GM19035 (cell line): ENCODE measurements around the gene CASP10.

Experiments
- ATAC-seq: cut with Tn5 transposase; IDR thresholded peaks from one replicate; pipeline ENCODE4 v1.9.1; 2021; ENCODE audit not compliant: unreplicated experiment

CASP10 gene

GRCh38 chr2:201257381-201257955 is 74.5 kb downstream of the CASP10 start:
- peak; percentile 47 for ATAC-seq

GRCh38 chr2:201257956-201258665 is 75.2 kb downstream of the CASP10 start:
- peak; percentile 70 for ATAC-seq

- ATAC-seq, result peak; percentile 11
These were observed 76.0 kb downstream of the CASP10 start for GRCh38 chr2:201258666-201259615.

GRCh38 chr2:201260302-201260800 is 77.4 kb downstream of the CASP10 start, which contains the start of gene CASP8:
TSS of gene CASP8 (plus strand) at chr2:201260536. CDS start at chr2:201266487, 5,951 bp downstream.
- no peak for ATAC-seq

- no peak for ATAC-seq
These were observed 78.5 kb downstream of the CASP10 start for GRCh38 chr2:201261471-201261870.

- no peak for ATAC-seq
These were observed 79.0 kb downstream of the CASP10 start for GRCh38 chr2:201261906-201262305.

- ATAC-seq, result no peak
These were observed 79.8 kb downstream of the CASP10 start for GRCh38 chr2:201262718-201263117.

GRCh38 chr2:201263779-201264178 is 80.8 kb downstream of the CASP10 start:
- no peak for ATAC-seq

GRCh38 chr2:201264472-201265173 is 81.7 kb downstream of the CASP10 start:
- no peak for ATAC-seq

GRCh38 chr2:201266629-201267028 is 83.7 kb downstream of the CASP10 start:
- no peak for ATAC-seq

GRCh38 chr2:201267278-201268030 is 84.5 kb downstream of the CASP10 start:
- no peak for ATAC-seq

GRCh38 chr2:201269764-201270163 is 86.8 kb downstream of the CASP10 start:
- ATAC-seq, result no peak

- ATAC-seq, result no peak
These were observed 87.5 kb downstream of the CASP10 start for GRCh38 chr2:201270293-201271001.

- no peak for ATAC-seq
These were observed 89.0 kb downstream of the CASP10 start for GRCh38 chr2:201271917-201272316.

GRCh38 chr2:201273330-201273983 is 90.5 kb downstream of the CASP10 start:
- ATAC-seq, result no peak

GRCh38 chr2:201275069-201275468 is 92.1 kb downstream of the CASP10 start:
- ATAC-seq, result no peak

- ATAC-seq, result no peak
These were observed 93.0 kb downstream of the CASP10 start for GRCh38 chr2:201275990-201276389.

- ATAC-seq, result no peak
These were observed 93.6 kb downstream of the CASP10 start for GRCh38 chr2:201276511-201276910.
